HG02759 (cell line): ENCODE data around the gene STXBP6.

Experiments
- ATAC-seq: cut with Tn5 transposase; IDR thresholded peaks from one replicate; pipeline ENCODE4 v1.9.1; 2021; ENCODE audit warnings: mild to moderate bottlenecking, moderate library complexity; ENCODE audit not compliant: unreplicated experiment

The STXBP6 gene

GRCh38 chr14:24921903-24922302 is 128.0 kb downstream of the STXBP6 start:
- ATAC-seq, result no peak

DNA sequence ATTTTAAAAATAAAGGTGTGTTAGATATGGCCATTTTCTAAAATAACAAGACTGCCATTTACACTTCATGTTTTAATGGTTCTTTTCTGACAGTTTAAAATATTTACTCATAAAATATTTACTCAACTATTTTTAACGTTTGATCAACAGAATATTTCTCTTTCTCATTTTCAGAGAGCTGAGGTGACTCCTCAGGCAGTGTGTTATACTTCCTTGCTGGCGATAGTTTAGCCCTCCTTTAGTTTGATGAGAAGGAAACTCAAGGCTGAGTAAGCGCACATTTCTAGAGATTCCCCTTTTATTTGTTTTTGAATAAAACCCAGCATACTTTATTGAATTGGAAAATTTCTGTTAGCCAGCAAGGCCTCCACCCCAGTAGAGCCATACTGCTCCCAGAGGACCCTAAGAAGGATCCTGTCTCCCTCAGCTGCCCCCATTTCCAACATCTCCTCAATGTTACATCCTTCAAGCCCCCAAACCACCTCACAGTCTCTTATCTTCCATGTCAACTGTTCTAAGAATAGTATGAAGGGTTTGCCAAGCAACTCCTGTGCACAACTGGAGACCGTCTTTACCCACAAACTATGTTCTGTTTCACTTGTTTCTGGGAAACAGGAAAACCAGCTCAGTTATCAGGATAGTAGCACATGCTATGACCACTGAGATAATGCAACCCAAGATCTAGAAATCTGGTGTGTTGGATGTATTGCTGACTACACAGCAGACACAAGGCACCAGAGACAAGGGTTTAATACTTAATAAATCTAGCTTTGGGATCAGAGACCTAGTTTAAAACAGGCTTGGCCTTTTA is 129.5 kb downstream of the STXBP6 start:
- ATAC-seq, result no peak

DNA sequence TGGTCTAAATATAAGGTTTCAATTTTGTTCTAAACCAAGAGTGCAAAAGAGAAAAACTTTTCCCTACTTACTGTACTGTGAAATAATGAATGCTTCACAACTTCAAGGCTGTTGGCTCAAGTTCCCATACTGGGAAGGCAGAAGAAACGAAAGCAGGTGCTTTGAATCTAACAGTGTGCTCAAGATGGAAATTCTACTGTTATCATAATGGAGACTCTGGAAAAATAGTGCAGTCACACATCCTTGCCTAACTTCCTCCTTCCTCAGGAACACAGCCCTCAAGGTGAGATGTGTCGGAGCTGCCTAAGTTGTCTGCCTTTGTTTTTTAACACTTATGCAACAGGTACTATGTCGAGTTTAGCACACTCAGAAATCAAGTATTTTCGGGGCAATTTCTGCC is 131.1 kb downstream of the STXBP6 start:
- ATAC-seq, result no peak

- no peak for ATAC-seq
Measured at GRCh38 chr14:24915958-24916595, 133.9 kb downstream of the STXBP6 start.

DNA sequence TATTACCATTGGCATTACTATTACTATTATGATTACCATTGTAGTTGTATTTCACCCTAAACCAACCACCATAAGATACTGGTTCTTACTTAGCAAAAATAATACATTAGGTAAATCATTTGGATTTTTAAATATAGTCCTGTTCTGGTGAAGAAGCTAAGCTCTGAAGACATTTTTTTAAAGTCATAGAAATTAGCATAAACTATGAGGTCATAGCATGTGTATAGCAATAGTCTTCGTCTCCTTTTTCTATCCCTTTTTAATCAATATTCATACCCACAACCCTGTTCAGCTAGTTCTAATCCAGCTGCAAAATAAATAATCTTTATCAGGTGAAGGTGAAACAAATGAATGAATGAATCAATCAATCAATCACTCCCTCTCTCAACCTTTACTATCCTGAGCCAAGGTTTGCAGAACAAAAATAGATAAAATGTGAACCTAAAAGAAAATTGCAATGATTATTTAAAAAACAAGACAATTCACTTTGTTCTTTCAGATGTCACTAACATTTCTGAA is 134.5 kb downstream of the STXBP6 start:
- ATAC-seq, result no peak

DNA sequence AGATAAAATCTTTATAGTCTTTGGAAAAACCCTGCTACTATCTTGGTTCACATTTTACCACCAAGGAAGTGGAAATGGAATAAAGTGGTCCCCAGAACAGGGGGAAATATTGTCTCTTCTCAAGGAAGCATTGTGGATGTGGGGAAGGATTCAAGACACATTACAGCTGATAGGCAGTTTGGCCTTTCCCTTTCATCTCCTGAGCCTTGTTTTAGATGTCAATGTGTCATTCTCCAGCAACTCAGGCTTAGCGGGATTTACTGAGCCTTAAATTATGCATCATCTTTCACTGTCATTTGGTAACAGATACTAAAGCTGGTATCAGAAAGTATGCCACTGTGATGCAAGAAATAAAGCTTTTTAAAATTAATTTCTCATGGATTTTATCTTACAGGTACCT is 136.2 kb downstream of the STXBP6 start:
- ATAC-seq, result no peak

DNA sequence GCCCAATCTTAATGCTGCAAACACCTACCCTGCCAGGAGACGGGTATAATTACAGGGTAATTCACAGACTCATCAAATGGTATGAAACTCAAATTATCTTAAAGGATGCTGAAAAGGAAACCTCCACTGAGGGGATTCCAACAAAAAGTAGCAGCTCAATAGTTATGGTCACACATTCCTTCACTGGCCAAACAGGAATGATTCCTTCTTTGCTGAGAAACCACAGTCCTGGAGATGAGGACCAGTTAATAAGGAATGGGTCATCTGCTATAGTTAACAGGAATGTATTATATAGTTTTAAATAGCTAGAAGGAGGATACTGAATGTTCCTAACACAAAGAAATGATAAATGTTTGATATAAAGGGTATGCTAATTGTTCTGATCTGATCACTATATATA is 136.9 kb downstream of the STXBP6 start:
- ATAC-seq, result no peak

- no peak for ATAC-seq
Measured at GRCh38 chr14:24911324-24912109, 138.4 kb downstream of the STXBP6 start.

GRCh38 chr14:24910408-24910986 is 139.4 kb downstream of the STXBP6 start:
- ATAC-seq, result no peak

GRCh38 chr14:24909523-24910302 is 140.2 kb downstream of the STXBP6 start:
- no peak for ATAC-seq

DNA sequence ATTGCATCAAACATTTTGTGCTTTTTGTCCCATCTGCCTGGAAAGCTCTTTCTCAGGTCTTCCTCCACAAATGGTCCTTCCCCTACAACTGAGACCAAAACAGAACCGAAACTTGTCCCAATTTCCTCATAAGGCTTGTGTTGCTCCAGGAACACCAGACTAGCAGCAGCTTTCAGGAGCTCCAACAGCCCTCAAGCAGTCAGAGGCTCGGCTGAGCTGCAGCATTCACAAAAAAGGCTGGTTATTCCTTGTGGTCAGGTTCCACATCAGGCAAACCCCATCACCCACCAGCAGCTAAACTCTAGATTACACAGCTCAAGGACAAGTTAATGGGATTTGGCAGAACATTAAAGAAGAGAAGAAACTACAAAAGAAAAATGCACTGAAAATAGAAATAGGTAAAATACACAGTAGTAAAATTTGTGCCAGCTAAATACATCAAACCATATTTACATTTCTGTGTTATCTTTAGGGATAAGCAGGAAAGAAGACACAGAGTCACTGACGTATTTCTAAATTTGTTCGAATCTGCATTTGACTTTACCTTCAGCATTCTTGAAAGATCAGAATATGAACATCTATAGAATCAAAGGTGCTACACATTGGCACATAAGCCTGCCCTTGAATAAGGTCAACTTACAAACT is 141.2 kb downstream of the STXBP6 start:
- ATAC-seq, result no peak

- ATAC-seq, result no peak
Measured at GRCh38 chr14:24904533-24904932, 145.4 kb downstream of the STXBP6 start.

GRCh38 chr14:24903337-24903736 is 146.6 kb downstream of the STXBP6 start:
- no peak for ATAC-seq

DNA sequence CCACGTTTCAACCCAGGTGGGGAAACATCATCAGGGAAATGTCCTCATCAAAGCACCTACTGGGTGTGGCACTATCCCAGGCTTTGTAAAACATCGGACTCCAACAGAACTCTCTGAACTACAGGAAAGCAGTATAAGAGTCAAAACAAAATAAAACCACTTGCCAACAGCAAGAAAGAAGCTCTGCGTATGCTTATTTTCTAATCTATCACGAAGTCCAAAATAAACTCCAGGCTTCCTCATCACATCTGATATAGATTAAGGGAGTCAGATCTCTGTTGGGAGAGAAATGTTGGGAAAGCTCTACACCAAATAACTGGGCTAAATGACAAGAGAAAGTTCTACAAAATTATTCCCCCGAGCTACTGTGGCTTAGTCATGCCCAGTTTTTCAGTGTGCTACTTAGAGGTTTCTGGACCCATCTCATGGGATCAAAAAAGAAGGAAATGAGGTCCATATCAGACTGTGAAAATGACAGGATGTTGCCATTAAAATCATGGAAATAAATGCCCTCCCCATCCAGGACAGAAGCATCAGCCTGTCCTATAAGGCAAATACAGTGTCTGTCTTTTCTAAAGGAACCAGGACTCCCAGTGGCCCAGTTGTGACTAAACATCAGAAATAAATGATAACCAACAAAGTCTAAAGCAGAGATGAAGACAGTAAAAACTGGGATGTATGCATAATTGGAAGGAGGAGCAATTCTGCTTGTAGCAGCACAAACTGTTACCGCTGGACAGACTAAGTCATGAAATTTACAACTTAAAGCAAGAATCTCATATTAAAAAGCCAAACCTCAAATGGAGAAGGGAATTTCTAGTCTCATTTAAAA is 149.5 kb downstream of the STXBP6 start:
- ATAC-seq, result no peak

- no peak for ATAC-seq
Measured at GRCh38 chr14:24897793-24898192, 152.2 kb downstream of the STXBP6 start.

GRCh38 chr14:24895622-24896021 is 154.3 kb downstream of the STXBP6 start:
- no peak for ATAC-seq

DNA sequence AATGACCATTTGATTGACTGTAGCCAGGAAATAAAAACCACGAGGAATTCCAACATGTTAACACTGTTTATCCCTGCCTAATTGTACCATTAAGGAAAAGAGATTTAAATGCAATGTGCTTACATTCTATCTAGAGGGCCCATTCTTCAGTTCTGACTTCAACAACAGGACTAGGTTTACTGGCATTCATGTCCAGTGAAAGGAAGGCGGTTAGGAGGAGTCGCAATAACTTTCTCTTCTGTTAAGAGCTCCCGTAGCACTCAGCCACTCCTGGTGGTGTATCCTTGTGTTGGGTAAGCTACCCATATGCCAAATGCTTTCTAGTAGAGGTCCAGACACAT is 154.7 kb downstream of the STXBP6 start:
- no peak for ATAC-seq

- no peak for ATAC-seq
Measured at GRCh38 chr14:24894583-24895242, 155.2 kb downstream of the STXBP6 start.
